HG03045 (cell line): Measurements from ENCODE around the gene NFATC1.

Experiments
- ATAC-seq: cut with Tn5 transposase; IDR thresholded peaks from one replicate; pipeline ENCODE4 v1.9.1; 2021; ENCODE audit warnings: mild to moderate bottlenecking, moderate library complexity; ENCODE audit not compliant: unreplicated experiment

NFATC1 gene

DNA sequence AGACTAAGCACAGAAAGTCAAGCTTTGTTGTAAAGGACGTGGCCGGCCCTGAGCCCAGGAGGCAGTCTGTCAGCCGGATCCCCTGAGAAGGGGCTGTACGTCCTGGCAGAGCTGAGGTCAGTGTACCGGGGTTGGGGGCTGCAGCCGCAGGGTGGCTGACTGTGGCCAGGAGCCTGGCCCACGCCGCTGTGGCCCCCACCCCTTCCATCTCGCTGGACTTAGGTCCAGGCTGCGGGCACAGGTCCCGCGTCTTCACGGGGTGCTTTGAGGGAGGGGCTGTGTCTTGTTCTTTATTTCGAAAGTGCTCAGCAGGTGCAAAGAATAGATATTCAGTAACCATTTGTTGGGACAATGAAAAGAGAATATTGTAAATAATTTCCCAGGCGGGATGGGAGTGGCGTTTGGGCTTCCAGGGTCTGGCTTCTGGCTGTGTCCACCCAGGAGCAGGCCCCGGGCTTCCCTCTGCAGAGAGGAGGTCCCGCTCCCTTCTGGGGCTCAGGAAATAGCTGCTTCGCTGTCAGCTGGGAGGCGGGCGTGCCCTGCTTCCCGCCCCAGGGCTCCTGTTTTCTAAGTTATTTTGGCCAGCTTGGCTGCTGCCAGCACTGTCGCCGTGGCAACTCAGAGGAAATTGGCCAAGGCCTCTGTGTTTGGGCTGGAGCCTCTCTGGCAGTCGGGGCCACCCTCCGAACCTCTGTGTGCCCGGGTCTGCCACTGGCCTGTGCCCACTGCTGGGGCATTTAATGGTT, 7.4 kb downstream of the NFATC1 start:
- ATAC-seq, result no peak

DNA sequence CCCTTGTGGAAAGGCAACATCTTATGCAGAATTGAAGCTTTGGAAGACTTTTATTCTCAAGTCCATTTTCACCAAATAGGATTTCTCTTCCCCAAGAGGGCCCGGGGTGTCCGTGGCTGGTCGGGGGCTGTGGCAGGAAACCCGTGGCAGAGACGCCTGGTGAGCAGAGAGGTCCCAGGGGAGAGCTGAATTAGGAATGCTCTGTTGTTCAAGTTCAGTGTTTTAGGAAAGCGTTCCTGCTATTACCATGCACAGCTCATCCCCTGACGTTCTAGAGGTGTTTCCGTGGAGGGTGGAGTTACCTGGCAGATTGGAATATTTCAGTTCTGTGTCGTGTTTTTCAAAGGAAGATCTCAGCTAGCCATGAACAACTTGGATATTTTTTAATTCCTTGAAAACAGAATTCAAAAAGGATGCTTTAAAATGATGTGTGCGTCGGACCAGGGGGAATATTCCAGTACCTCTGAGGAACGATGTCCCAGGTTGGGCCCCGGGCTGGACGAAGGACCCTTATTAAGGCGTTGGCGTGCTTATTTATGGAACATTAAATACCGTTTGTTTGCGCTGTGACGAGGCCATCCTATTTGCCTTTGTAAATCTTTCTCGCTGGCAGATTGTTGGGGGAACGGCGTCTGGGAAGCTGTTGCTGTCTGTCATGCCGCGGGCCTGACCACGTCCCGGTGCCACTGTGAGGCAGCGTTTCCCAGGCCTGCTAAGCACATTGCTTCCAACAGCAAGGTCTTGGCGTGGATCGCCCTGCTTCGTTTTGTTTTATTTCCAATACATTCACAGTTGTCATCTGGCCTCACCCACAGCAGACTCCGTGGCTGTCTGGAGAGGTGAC, 8.2 kb downstream of the NFATC1 start:
- ATAC-seq, result no peak

- ATAC-seq, result no peak
Measured at GRCh38 chr18:79404567-79404910, 8.8 kb downstream of the NFATC1 start.

- peak; percentile 3 for ATAC-seq
Measured at GRCh38 chr18:79405019-79405780, 9.5 kb downstream of the NFATC1 start.

DNA sequence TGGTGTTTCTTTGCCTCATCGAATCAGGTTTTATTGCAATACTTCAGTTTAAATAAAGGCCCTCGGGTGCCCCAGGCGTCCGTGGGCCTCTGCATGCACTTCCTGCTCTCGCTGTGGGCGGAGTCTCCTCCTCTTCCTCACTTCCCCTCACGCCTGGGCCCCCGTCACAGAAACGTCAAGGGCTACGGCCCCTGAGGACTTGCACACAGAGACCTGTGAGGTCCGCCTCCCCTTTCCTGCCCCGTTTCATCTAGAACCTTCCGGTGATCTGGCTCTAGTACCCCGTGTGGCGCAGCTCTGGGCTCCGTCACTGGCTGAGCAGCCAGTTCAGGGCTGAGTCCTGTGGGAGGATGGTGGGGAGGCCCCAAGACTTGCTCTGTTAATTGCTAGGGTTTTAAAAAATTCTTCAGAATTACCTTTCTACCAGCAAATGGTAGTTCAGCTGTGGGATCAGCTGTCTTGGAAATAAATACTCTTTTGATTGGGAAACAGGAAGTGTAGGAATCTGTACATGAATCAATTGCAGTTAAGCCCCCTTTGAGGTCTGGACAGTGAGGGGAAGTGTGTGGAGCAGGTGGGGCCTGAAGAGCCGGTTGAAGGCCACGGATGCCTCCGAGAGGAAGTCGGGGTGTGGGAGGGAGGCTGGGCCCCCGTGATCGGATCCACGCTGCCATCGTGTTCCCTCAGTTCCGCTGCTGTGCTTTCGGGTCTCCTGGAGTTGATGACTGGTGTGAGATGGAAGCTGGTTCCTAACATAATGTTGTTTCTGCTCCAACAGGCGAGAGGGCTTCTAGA, 10.2 kb downstream of the NFATC1 start:
- peak; percentile 73 for ATAC-seq

DNA sequence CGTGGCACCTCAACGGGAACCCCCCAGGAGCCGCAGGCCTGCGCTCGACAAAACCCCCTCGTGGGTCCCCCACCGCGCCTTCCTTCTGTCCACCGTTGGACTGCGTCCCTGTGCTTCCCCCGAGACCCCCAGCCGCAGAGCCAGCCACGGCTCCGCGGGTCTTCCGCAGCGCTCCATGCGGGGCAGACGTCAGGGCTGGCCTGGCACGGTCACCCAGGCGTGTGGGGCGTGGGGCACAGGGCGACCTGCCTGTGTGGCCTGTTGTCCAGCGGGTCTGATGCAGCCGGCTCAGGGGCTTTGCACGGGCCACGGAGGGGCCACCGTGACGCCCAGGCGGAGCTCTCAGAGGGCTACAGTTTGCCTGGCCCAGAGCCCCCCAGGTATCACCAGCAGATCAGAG, 11.0 kb downstream of the NFATC1 start:
- ATAC-seq, result no peak

DNA sequence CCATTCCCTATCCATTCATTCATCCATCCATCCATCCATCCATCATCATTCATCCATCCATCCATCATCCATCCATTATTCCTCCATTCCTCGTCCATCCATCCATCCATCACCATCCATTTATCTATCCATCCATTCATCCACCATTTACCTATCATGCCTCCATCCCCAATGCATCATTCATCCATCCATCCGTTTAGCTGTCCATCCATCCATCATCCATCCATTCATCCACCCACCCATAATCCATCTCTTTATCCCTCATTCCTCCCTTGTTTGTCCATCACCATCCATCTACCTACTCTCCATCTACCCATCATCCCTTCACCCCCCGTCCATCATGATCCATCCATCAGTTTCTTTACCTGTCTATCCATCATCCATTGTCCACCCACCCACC, 13.6 kb downstream of the NFATC1 start:
- ATAC-seq, result no peak

DNA sequence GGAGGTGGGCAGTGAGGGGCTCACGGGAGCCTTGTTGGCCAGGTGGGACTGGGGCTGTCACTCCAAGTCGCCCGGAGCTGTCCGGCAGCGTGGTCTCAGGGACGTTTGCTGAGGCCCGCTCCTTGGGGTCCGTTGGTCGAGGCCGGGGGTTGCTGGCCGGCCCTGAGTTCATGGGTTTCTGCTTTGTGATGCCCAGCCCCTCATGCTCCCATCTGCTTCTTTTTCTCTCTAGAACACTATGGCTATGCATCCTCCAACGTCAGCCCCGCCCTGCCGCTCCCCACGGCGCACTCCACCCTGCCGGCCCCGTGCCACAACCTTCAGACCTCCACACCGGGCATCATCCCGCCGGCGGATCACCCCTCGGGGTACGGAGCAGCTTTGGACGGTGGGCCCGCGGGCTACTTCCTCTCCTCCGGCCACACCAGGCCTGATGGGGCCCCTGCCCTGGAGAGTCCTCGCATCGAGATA, 14.5 kb downstream of the NFATC1 start:
- ATAC-seq, result no peak

DNA sequence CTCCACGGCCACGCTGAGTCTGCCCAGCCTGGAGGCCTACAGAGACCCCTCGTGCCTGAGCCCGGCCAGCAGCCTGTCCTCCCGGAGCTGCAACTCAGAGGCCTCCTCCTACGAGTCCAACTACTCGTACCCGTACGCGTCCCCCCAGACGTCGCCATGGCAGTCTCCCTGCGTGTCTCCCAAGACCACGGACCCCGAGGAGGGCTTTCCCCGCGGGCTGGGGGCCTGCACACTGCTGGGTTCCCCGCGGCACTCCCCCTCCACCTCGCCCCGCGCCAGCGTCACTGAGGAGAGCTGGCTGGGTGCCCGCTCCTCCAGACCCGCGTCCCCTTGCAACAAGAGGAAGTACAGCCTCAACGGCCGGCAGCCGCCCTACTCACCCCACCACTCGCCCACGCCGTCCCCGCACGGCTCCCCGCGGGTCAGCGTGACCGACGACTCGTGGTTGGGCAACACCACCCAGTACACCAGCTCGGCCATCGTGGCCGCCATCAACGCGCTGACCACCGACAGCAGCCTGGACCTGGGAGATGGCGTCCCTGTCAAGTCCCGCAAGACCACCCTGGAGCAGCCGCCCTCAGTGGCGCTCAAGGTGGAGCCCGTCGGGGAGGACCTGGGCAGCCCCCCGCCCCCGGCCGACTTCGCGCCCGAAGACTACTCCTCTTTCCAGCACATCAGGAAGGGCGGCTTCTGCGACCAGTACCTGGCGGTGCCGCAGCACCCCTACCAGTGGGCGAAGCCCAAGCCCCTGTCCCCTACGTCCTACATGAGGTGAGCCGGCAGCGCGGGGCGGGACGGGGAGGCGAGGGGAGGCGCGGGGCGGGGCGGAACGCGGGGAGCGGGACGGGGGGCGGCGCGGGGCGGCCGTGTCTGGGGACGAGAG, 15.2 kb downstream of the NFATC1 start:
- no peak for ATAC-seq

GRCh38 chr18:79411614-79412526, 16.1 kb downstream of the NFATC1 start:
- ATAC-seq, result no peak

DNA sequence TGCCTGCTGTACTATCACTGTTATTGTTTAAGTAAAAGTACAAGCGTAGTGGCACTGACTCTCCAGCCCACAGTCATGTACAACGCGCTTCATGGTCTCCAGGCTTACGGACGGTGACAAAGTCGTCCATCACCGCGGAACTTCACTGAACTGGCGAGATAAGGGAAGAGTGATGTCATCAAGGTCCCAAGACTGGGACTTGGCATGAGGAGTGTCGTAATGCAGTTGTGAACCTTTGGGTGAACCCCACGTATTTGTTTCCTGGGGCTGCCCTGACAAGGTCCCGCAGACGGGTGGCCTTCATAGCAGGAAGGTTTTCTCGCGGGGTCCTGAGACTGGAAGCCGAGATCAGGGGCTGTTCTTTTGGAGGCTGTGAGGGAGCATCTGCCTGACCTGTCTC, 17.3 kb downstream of the NFATC1 start:
- no peak for ATAC-seq

GRCh38 chr18:79413426-79413825, 17.7 kb downstream of the NFATC1 start:
- no peak for ATAC-seq

DNA sequence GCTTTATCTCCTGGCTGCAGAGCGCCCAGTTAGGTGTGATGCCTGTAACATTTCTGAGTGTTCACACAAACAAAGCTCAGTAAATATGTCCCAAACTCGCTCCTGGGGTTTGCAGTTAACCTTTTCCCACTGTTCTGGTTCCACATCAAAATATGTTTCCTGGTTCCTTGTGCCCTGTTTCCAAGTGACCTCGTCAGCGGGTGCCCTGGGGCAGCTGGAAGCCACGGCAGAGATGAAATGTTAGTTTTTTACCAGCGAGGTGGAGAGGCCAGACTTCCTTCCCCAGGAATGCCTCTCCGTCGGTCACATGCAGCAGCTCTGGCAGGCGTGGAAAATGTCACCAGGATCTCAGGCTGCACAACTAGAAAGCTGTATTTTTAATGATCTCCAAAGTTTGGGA, 18.2 kb downstream of the NFATC1 start:
- no peak for ATAC-seq

DNA sequence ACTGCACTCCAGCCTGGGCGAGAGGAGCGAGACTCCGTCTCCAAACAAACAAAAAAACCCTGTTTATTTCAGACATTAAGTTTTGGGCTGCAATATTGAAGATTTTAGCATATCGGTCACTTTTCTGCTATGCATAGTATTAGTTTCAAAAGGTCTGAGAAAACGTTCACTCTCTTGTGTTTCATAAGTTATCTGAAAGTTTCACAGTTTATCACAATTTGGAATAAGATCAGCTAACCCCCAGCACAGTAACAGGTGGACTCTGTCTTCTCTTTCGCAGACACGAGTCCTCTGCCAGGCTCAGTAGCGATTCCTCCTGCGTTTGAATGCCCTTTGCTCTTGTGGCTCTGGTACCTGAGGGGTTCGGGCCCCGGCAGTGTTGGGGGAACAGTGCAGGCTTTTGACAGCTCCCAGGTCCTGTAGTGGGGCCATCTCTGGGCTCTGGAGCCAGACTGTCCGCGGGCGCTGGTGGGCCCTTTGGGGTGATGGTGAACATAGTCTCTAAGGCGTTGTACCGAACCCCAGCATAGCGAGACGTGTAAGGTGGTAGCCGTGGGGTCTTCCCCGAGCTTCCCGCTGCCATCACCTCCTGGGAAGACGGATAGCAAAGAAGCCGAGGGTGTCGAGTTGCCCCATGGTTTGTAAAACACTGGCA, 20.4 kb downstream of the NFATC1 start:
- ATAC-seq, result no peak

DNA sequence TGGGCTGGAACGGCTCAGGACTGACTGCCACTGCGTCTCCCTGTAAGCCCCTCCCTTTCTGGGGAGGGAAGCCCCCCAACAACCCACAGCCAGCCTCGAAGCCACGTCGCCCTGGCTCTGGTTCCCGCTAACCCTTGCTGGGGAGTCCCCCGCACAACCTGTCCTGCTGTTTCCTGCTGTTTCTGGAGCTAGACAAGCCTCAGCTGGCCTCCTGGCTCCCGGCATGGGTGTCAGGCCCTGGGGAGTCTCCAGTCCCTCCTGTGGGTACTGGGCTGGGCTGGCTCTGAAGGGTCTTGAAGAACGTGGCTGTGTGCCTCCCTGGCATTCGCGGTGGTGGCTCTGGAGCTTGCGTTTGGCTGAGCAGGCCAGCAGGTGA, 20.9 kb downstream of the NFATC1 start:
- ATAC-seq, result no peak

DNA sequence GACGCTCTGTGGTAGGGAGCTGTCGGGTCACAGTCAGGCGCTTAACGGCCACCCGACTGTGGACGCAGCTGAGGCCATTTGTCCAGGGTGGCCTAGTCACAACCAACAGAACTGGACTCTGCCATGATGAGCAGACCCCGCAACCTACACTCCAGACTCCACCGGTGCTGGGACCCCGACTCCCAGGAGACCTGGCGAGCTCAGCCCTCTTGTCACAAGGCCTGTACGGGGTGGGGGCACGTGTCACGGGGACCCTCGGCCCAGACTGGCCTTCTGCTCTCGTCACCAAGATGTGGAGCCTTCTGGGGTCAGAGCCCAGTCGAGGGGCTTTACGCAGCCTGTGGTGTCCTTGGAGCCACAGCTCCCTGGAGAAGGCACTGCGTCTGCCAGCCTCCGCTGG, 22.5 kb downstream of the NFATC1 start:
- ATAC-seq, result no peak

DNA sequence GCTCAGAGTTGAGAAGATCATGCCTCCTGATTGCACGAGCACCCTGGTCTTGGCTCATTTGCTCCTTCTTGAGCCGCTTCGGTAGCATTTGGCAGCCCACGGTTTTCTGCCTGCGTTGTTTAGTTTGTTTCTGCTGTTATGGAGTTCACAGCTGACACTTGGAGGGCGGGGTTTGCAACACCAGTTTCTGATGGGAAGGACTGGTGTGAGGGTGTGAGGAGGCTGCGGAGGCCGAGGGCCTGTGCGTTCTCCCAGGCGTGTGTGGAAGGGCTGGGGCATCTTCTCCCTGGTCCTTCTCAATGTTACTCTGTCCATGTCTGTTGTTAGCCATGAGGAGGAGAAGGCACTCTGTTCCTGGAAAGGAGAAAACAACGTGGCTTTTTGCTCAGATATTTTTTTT, 22.9 kb downstream of the NFATC1 start:
- ATAC-seq, result no peak

DNA sequence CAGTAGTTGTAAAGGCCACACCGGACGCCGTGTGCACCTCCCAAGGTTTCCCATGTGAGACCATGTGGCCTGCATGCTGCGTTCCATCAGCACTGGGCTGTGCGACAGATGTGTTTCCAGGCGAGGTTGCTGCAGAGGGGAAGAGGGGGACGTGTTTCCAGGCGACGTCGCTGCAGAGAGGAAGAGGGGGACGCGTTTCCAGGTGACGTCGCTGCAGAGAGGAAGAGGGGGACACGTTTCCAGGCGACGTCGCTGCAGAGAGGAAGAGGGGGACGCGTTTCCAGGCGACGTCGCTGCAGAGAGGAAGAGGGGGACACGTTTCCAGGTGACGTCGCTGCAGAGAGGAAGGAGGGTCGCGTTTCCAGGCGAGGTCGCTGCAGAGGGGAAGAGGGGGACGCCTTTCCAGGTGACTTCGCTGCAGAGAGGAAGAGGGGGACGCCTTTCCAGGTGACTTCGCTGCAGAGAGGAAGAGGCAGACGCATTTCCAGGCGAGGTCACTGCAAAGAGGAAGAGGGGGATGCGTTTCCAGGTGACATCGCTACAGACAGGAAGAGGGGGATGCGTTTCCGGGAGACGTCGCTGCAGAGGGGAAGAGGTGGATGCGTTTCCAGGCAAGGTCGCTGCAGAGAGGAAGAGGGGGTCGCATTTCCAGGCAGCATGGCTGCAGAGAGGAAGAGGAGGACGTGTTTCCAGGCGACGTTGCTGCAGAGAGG, 24.5 kb downstream of the NFATC1 start:
- ATAC-seq, result no peak
